ENCODE results near the gene IGLL5. TPM values are rescaled to one million over a fixed set of nuclear protein-coding genes. Genes with fewer than 3 reads are reported as not detected.

The IGLL5 gene
- total RNA-seq: not detected

DNA sequence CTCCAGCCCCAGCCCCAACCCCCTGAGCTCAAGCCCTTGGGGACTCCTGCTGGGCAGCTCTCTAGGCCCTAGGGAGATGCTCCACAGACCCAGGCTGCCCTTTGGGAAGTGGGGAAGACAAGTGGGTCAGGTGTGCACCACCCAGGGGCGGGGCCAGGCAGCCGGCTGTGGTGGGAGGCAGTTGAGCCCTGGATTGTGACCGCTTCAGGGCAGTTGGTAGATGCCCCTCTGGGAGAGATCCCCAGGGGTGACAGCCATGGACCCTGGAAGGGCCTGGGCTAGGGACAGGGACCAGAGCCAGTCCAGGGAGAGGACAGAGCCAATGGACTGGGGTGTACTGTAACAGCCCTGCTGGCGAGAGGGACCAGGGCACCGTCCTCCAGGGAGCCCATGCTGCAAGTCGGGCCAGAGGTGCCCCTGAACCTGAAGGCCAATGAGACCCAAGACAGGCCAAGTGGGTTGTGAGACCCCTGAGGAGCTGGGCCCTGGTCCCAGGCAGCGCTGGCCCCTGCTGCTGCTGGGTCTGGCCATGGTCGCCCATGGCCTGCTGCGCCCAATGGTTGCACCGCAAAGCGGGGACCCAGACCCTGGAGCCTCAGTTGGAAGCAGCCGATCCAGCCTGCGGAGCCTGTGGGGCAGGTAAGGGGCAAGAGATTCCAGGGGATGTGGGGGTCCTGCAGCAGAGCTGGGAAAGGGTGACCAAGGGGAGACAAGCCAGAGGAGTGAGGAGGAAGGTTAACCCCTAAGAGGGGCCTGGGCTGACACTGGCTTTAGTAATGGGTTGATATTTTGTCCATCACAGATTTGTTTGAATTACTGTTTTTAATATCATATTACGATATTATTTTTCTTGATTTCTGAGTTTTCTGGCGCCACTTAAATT is at the start of gene IGLL5:
TSS of gene IGLL5 (plus strand) at position 196 of the 883 bp plus-strand sequence. CDS start at position 434, 238 bp downstream.
- no peak for DNase-seq

DNA sequence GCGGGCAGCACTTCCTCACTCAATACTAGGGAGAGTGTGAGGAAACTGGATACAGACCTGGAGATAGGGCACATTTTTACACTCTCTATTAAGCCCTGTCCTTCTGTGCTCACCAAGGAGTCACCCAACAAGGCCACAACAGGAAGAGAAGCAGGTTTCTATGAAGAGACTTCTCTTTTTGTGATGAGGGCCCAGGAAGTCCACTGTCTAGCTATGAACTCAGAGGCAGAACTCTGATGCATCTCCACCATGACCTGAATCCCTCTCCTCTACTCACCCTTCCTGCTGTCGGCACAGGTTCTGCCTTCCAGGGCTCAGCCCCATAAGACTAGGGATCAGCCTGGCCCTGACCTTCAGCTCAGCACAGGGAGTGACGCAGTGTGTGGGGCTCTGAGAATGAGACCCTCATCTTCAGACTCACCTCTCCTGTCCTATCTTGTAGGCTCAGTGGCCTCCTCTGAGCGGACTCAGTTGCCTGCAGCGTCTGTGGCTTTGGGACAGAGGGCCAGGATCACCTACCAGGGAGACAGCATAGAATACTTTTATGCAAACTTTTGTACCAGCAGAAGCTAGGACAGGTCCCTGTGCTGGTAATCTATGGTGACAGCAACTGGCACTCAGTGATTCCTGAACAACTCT is 49.3 kb upstream of the IGLL5 start:
- DNase-seq: no peak

- DNase-seq: no peak
Observed at GRCh38 chr22:22839570-22840314, 47.9 kb upstream of the IGLL5 start.

DNA sequence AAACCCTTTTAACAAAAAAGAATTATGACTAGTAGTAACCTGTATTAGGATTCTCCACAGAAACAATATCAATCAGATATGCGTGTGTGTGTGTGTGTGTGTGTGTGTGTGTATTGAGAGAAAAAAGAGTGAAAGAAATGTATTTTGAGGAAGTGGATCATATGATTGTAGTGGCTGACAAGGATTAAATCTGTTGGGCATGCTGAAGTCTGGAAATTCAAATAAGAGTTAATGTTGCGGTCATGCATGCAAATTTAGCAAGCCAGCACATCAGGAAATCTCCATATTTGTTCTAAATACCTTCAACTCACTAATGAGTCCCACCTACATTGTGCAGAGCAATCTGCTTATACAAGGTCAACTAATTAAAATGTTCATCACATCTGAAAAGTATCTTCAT is 46.8 kb upstream of the IGLL5 start:
- DNase-seq: no peak

GRCh38 chr22:22841598-22841997 is 46.0 kb upstream of the IGLL5 start:
- DNase-seq: no peak

DNA sequence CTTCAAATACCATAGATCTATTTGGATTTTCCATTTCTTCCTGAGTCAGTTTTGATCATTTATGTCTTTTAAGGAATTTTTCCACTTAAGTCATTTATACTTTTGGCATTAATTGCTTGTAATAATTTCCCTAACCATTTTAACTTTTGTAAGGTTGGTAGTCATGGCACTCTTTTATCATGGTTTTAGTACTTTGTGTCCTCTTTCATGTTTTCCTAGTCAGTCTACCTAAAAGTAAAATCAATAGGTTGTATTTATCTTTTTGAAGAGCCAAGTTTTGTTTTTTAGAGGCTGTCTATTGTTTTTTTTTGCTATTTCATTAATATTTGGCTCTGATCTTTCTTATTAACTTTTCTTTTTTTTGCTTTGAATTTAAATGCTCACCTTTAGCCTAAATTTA is 45.5 kb upstream of the IGLL5 start:
- no peak for DNase-seq

DNA sequence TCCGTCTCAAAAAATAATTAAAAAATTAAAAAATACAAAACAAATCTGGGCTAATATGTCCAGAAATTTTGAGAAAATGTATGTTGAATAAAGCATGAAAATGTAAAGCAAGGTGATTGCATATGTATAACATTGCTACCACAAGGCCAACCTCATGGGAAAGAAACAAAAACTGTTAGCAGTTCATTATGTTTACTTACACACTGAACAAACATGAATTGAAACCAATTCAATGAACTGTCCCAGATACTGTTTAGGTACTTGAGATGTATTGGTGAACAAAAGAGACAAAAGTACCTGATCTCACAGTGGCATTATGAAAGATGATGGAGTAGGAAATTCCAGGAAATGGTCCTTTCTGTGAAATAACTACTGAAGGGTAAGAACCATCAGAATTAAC is 43.8 kb upstream of the IGLL5 start:
- no peak for DNase-seq

DNA sequence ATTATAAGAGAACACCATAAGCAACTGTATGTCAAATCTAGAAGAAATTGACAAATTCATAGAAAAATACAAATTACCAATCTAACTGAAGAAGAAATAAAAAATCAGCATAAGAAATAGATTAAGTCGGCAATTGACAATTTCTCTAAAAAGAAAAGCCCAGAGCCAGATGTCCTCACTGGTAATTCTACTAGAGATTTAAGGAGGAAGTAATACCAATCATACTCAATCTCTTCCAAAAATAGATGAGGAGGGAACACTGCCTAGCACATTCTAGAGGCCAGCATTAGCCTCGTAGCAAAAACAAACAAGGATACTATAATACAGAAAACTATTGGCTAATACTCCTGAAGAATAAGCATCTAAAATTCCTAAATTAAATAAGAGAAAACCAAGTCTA is 40.4 kb upstream of the IGLL5 start:
- no peak for DNase-seq

DNA sequence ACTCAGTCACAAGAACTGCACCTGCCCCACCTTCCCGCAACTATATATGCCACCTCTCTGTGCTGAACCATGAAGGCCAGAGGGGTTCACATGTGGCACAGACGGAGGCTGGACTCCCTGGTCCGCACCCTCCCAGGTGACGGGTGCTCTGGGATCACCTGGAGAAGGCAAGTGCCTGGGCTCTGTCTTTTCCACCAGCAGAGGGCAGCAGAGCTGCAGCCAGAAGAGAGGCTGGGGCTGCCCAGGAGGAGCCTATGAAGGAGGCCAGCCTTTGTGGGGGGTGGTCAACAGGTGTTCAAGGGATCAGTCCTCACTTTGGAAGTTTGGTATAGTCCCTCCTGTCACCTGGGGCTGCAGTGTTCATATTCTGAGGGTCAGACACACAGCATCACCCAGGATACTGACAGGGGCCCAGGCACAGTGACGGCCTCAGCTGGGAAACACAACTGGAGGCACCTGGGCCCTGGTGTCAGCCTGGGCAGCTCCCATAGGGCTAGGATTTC is 39.2 kb upstream of the IGLL5 start:
- DNase-seq: peak; percentile 75

DNA sequence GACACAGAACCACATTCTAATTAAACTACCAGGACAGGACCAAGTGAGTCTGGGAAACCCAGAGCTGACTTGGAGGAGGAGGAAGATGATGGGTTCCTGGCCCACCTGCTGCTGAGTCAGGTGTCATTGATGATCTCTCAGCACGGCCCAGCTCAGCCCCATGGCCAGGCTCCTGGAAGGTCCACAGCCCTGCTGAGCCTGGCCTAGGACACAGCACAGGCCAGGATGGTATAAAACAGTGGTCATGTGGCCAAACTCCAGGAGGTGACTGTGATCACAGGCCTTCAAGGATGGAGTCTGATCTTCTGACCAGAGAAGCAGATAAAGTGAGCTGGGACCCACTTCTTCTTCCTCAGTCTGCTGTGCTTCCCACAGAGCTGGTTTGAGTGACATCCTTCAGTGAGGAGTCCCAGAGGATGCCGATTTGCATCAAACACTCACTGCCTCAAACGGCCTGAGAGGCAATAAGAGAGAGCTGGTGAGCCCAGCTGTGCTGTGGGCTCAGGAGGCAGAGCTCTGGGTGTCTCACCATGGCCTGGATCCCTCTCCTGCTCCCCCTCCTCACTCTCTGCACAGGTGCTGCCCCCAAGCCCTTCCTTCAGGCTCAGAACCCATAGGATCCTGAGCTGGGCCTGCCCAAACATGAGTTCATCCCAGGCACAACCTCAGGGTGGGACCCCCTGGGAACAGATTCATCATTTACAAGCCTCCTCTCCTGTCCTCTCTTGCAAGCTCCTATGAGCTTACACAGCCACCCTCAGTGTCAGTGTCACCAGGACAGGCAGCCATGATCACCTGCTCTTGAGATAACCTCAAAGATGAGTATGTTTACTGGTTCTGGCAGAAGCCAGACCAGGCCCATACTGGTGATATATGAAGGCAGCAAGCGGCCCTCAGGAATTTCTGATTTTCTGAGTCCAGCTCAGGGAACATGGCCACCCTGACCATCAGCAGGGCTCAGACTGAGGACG is 37.7 kb upstream of the IGLL5 start:
- no peak for DNase-seq

DNA sequence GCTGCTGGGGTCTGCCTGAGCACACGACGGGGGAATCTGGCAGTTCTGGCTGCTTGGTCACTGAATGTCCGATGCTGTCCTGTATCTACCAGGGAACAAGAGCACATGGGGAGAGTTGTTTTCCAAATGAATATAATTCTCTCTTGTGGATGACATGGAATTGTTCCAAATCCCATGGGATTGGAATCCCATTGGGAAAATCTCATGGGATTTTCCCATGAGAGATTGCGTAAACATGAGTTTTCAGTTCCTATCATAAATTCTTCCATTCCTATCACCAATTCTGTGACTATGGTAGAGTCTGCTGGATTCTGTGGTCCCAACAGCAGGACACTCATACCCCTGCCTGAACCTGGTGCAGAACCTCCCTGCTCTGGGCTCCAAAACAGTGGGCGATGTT is 35.6 kb upstream of the IGLL5 start:
- DNase-seq: no peak

GRCh38 chr22:22853713-22854112 is 33.9 kb upstream of the IGLL5 start:
- no peak for DNase-seq

GRCh38 chr22:22854466-22854865 is 33.1 kb upstream of the IGLL5 start:
- DNase-seq: no peak

GRCh38 chr22:22855085-22855484 is 32.5 kb upstream of the IGLL5 start:
- DNase-seq: no peak

DNA sequence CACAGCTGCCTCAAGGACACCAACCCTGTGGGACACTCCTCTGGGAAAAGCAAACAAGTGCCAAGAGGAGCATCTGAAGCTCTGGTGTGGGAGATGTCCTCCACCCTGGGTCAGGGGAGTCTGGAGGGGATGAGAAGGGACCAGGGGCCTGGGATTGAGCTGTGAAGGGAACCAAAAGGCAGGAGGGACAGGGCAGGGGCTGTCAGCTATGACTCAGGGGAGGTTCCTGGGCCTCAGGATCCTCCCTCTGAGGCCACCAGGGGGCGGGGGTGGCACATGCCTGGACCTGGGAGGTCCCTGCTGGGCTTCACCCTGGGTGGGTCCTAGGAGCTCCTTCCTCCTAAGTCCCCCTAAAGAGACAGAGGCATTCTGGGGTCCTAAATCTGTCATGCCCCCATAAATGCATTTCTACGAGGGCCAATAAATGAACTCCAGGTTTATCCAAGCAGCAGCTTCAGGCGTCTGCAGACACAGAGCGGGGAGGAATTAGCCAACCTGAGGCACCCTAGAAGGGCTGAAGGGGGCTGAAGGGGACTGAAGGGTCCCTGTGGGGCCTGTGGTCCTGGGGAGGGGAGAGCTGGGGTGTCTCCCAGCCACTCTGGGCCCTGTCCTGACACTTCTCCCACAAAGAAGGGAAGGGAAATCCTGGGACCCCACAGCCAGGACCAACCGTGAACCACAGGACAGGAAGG is 31.9 kb upstream of the IGLL5 start:
- peak; percentile 18 for DNase-seq

DNA sequence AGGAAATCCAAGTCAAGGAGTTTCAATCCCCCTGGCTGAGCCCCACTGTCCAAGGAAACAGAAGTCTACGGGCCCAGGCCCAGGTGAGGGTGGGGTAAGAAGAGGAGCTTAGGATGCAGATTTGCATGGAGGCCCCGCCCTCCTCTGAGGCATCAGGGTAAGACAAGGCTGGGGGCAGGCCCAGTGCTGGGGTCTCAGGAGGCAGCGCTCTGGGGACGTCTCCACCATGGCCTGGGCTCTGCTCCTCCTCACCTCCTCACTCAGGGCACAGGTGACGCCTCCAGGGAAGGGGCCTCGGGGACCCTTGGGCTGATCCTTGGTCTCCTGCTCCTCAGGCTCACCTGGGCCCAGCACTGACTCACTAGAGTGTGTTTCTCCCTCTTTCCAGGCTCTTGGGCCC is 31.3 kb upstream of the IGLL5 start:
- DNase-seq: no peak

DNA sequence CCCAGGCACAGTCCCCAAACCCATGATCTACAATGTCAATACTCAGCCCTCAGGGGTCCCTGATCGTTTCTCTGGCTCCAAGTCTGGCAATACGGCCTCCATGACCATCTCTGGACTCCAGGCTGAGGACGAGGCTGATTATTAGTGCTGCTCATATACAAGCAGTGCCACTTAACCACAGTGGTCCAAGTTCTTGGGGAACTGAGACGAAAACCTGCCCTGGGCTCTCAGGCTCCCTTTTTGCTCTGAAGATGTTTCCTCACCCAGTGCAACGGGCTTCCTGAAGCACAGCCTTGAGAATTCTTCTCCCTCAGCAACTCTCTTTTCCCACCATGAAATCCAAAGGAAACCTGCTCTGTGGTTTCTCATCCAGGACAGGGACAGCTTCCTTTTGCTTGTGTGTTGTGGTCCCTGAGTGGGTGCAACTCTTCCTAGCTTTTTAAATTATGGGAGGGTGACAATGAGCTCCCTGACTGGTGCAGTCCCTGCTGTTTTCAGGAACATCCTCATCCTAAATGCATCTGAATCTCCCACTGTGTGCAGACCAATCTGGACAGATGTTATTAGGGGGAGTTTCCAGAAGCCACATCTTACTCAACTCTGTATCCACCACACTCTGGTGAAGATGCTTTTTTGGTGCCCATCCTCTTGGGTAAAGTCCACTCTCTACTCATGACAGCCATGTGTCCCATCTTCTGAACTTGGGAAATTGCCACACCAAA is 30.6 kb upstream of the IGLL5 start:
- DNase-seq: no peak

- DNase-seq: no peak
Observed at GRCh38 chr22:22857607-22858558, 29.7 kb upstream of the IGLL5 start.

GRCh38 chr22:22858559-22858937 is 29.1 kb upstream of the IGLL5 start:
- no peak for DNase-seq

Data from tongue (tissue), 2 donors.